ENCODE measurements around the gene TCL1B.

GRCh38 chr14:95664546-95664945 lies 21.7 kb upstream of the TCL1B start:
- TF ChIP-seq TAF1 (IDR thresholded peaks at IDR 0.05; ENCODE audit: low read depth, low read length) (no peak), TBP (IDR thresholded peaks at IDR 0.05; ENCODE audit: low read depth, low read length) (no peak), GABPA (IDR thresholded peaks at IDR 0.05; ENCODE audit: borderline replicate concordance, insufficient read depth, low read length) (no peak), CTCF (IDR thresholded peaks at IDR 0.05; ENCODE audit: control extremely low read depth in 1 of 3, insufficient read depth in 1 of 3, low read depth in 1 of 3, low read length in 3 of 3) (no peak), HDAC6 (IDR thresholded peaks at IDR 0.05; ENCODE audit: low read depth, low read length) (no peak), POLR2AphosphoS5 (IDR thresholded peaks at IDR 0.05; ENCODE audit: low read depth, low read length) (no peak), SIX5 (IDR thresholded peaks at IDR 0.05; ENCODE audit: low read depth, low read length) (no peak)
- TF ChIP-seq, protein P1, sequence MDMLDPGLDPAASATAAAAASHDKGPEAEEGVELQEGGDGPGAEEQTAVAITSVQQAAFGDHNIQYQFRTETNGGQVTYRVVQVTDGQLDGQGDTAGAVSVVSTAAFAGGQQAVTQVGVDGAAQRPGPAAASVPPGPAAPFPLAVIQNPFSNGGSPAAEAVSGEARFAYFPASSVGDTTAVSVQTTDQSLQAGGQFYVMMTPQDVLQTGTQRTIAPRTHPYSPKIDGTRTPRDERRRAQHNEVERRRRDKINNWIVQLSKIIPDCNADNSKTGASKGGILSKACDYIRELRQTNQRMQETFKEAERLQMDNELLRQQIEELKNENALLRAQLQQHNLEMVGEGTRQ (IDR thresholded peaks at IDR 0.05; ENCODE audit: low read length): no peak
